GM12873 (cell line): ENCODE results near the gene GPATCH4.

ENCODE experiments used
- CTCF ChIP-seq: IDR thresholded peaks from 2 replicates; pipeline ENCODE4 v1.5.1; 2012; ENCODE audit warnings: low read depth, mild to moderate bottlenecking, moderate library complexity, low read length, control low read depth; ENCODE audit not compliant: insufficient read depth; ENCODE audit errors: missing control alignments

The GPATCH4 gene

GRCh38 chr1:156644640-156645039, 43.4 kb upstream of the GPATCH4 start:
- no peak for TF ChIP-seq CTCF

- no peak for TF ChIP-seq CTCF
Measured at GRCh38 chr1:156644146-156644545, 42.9 kb upstream of the GPATCH4 start.

GRCh38 chr1:156643778-156644092, 42.5 kb upstream of the GPATCH4 start:
- no peak for TF ChIP-seq CTCF

- TF ChIP-seq CTCF, result no peak
Measured at GRCh38 chr1:156643049-156643777, 41.9 kb upstream of the GPATCH4 start.

- no peak for TF ChIP-seq CTCF
Measured at GRCh38 chr1:156642265-156643048, 41.2 kb upstream of the GPATCH4 start.

GRCh38 chr1:156641761-156642264, 40.5 kb upstream of the GPATCH4 start, which contains the start of gene BCAN:
Gene BCAN, plus strand, starts transcription at chr1:156642117. Its CDS starts 3,938 bp downstream, at chr1:156646055.
- no peak for TF ChIP-seq CTCF
